GM18951 (cell line): ENCODE data around the gene PELI1.

Source experiments
- POLR2A ChIP-seq: IDR thresholded peaks from 4 replicates; pipeline ENCODE4 v1.6.1; 2011; ENCODE audit warnings: mild to moderate bottlenecking; ENCODE audit not compliant: insufficient read length, insufficient read depth; ENCODE audit errors: extremely low read depth
- in situ Hi-C: fragments of 300-500 bp; cut with MboI; formaldehyde crosslinking; loops from one replicate; pipeline ENCODE4 v1.12.0; 2022; ENCODE audit warnings: low sequenced_read_pairs, mixed read lengths, inconsistent platforms; ENCODE audit not compliant: unreplicated experiment

The PELI1 gene

GRCh38 chr2:64127119-64127518 is 17.1 kb downstream of the PELI1 start:
- no peak for TF ChIP-seq POLR2A
- in situ Hi-C loops: no loop called here

- in situ Hi-C loops: no loop called here
- no peak for TF ChIP-seq POLR2A
Measured at GRCh38 chr2:64126601-64127000, 17.6 kb downstream of the PELI1 start.

- in situ Hi-C loops: no loop called here
- no peak for TF ChIP-seq POLR2A
Measured at GRCh38 chr2:64124571-64124970, 19.6 kb downstream of the PELI1 start.

GRCh38 chr2:64124168-64124567 is 20.1 kb downstream of the PELI1 start:
- in situ Hi-C loops: no loop called here

GRCh38 chr2:64123740-64124139 is 20.5 kb downstream of the PELI1 start:
- no peak for TF ChIP-seq POLR2A
- in situ Hi-C loops: no loop called here

More at GRCh38 chr2:64124168-64124567, 20.1 kb downstream of the PELI1 start:
- TF ChIP-seq POLR2A: no peak

- in situ Hi-C loops: no loop called here
- no peak for TF ChIP-seq POLR2A
Measured at GRCh38 chr2:64122358-64122757, 21.9 kb downstream of the PELI1 start.

GRCh38 chr2:64120928-64121327 is 23.3 kb downstream of the PELI1 start:
- TF ChIP-seq POLR2A: no peak

GRCh38 chr2:64120008-64120407 is 24.2 kb downstream of the PELI1 start:
- no peak for TF ChIP-seq POLR2A
- in situ Hi-C loops: no loop called here

More at GRCh38 chr2:64120928-64121327, 23.3 kb downstream of the PELI1 start:
- in situ Hi-C loops: no loop called here

- no peak for TF ChIP-seq POLR2A
- in situ Hi-C loops: no loop called here
Measured at GRCh38 chr2:64119369-64119768, 24.9 kb downstream of the PELI1 start.

- in situ Hi-C loops: no loop called here
- no peak for TF ChIP-seq POLR2A
Measured at GRCh38 chr2:64115808-64116598, 28.2 kb downstream of the PELI1 start.

- in situ Hi-C loops: no loop called here
Measured at GRCh38 chr2:64114912-64115277, 29.3 kb downstream of the PELI1 start.

GRCh38 chr2:64114063-64114911 is 29.9 kb downstream of the PELI1 start:
- in situ Hi-C loops: no loop called here
- no peak for TF ChIP-seq POLR2A

More at GRCh38 chr2:64114912-64115277, 29.3 kb downstream of the PELI1 start:
- no peak for TF ChIP-seq POLR2A

GRCh38 chr2:64112016-64112415 is 32.2 kb downstream of the PELI1 start:
- in situ Hi-C loops: no loop called here

More at GRCh38 chr2:64112016-64112415, 32.2 kb downstream of the PELI1 start:
- TF ChIP-seq POLR2A: no peak
